Measurements from ENCODE around the gene AHNAK2.

- no peak for TF ChIP-seq ELF1 (IDR thresholded peaks at IDR 0.05; ENCODE audit: borderline replicate concordance, low read depth)
- no peak for TF ChIP-seq JUND (IDR thresholded peaks at IDR 0.05)
- peak; percentile 37 for TF ChIP-seq POLR2AphosphoS5 (IDR thresholded peaks at IDR 0.05; ENCODE audit: low read depth, low read length)
Measured at GRCh38 chr14:104973385-104974145, 4.6 kb downstream of the AHNAK2 start.

Measured in HCT116 (cell line).